Measurements from ENCODE around the gene TMEM248. TPM values are rescaled to one million over a fixed set of nuclear protein-coding genes. Genes with fewer than 3 reads are reported as not detected.
"Not testable (repeated sequence)": the region's sequence is repeated elsewhere in the genome, so short reads cannot be mapped to it uniquely, and the experiment has no call there.

TMEM248 gene
- total RNA-seq, 1 experiment from 2014 or later: 98.0 TPM

DNA sequence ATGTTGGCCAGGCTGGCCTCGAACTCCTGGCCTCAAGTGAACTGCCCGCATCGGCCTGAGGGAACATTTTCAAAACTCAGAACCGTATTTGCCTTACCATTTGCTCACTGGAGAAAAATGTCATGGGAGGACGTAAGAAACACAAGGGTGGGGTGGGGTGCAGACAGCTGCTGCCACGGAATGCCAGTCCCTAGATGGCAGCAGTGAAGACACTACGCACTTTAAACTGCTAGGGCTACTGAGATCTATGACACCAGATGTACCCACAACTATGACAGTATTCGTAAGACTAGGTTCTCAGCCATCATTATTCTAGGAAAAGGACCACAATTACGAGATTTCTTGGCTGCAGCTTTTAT is 73.6 kb downstream of the TMEM248 start:
- BruUV-seq (replicated peaks); H3K27me3 ChIP-seq (replicated peaks; ENCODE audit: control insufficient read depth, insufficient read depth, low read length); H3K9me3 ChIP-seq; H3K9me3 Mint-ChIP-seq (ENCODE audit: unreplicated experiment); H3K4me1 Mint-ChIP-seq (ENCODE audit: low read depth, unreplicated experiment); H3K27me3 Mint-ChIP-seq (ENCODE audit: insufficient read depth, unreplicated experiment); H3K4me1 ChIP-seq; H3K36me3 ChIP-seq (ENCODE audit: control insufficient read depth, insufficient read depth, low read length): not testable (repeated sequence)
- DNase-seq: peak; percentile 82 to 85
- peak overlapping the region; percentile 97 for H3K4me3 Mint-ChIP-seq (ENCODE audit: unreplicated experiment)
- intact Hi-C loops (cut with micrococcal nuclease; ENCODE audit: unreplicated experiment): loop anchor here (1.0 to 10.0 kb wide), 7 partner anchors 22 to 400 kb away; no protein-coding TSS in a partner anchor
- H3K4me3 ChIP-seq (ENCODE audit: low read depth, low read length): peak overlapping the region; percentile 64
- POLR2A ChIA-PET: interaction anchor here (0.5 to 1.6 kb wide), 3 partner anchors 74 to 639 kb away, joined by 9 to 20 read pairs (median 10); partner anchors contain the start of gene TMEM248
- H3K27ac Mint-ChIP-seq (ENCODE audit: unreplicated experiment): peak overlapping the region; percentile 98
- TF ChIP-seq, protein P1, sequence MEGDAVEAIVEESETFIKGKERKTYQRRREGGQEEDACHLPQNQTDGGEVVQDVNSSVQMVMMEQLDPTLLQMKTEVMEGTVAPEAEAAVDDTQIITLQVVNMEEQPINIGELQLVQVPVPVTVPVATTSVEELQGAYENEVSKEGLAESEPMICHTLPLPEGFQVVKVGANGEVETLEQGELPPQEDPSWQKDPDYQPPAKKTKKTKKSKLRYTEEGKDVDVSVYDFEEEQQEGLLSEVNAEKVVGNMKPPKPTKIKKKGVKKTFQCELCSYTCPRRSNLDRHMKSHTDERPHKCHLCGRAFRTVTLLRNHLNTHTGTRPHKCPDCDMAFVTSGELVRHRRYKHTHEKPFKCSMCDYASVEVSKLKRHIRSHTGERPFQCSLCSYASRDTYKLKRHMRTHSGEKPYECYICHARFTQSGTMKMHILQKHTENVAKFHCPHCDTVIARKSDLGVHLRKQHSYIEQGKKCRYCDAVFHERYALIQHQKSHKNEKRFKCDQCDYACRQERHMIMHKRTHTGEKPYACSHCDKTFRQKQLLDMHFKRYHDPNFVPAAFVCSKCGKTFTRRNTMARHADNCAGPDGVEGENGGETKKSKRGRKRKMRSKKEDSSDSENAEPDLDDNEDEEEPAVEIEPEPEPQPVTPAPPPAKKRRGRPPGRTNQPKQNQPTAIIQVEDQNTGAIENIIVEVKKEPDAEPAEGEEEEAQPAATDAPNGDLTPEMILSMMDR (IDR thresholded peaks at IDR 0.05; ENCODE audit: insufficient read depth in 1 of 2, low read depth in 1 of 2, low read length in 1 of 2, severe bottlenecking in 1 of 2, unreplicated experiment in 1 of 2): peak in 1 of 2 experiments; percentile 45
- peaks cover 65% of the 10 kb centered on the region for H3K36me3 Mint-ChIP-seq (ENCODE audit: insufficient read depth, unreplicated experiment)
- CTCF ChIA-PET: interaction anchor here (1.4 kb wide), 1 partner anchor 22 kb away, joined by 4 read pairs; no protein-coding TSS in a partner anchor

DNA sequence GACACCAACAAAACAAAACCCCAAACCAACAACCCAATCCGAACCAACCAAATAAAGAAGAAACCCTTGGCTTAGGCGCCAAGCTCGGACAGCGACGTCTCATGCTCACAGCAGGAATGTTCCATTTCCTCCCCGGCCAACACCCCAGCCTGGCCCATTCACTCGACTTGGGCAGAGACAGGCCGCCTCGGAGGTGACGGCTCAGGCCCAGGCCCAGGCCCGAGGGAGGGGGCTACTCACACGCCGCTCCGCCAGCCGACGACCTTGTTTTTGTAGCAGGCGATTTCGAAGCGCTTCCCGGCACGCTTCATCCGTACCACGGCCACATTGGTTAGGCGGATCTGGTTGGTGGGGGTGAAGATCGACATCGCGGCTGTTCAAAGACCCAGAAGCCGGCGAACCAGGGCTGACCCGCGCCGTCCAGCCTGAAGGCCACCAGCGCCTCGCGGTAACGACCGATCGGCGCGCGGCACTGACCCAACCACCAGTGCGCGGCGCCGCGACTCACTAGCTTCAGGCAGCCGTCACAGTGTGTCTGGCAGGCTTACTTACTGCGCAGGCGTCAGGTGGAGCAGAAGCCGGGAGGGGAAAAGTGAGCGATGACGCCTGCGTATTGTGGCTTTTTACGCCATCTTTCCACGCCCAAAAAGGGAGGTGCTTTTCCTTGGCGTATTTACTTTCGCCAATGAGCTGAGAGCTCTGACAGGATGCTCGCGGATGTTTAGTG is 74.2 kb downstream of the TMEM248 start, which contains the start of gene SBDS:
SBDS (minus strand) TSS at position 537 of the 727 bp plus-strand sequence; CDS start at position 368, 169 bp downstream.
- not testable (repeated sequence) for H3K27me3 ChIP-seq (replicated peaks; ENCODE audit: control insufficient read depth, insufficient read depth, low read length); H3K9me3 Mint-ChIP-seq (ENCODE audit: unreplicated experiment); H3K4me1 ChIP-seq; H3K36me3 ChIP-seq (ENCODE audit: control insufficient read depth, insufficient read depth, low read length); H3K9me3 ChIP-seq; H3K4me1 Mint-ChIP-seq (ENCODE audit: low read depth, unreplicated experiment); H3K27me3 Mint-ChIP-seq (ENCODE audit: insufficient read depth, unreplicated experiment)
- DNase-seq: peak; percentile 96 to 98
- POLR2A ChIA-PET: interaction anchor here (0.5 to 1.6 kb wide), 8 partner anchors 12 to 640 kb away, joined by 4 to 20 read pairs (median 9); partner anchors contain the start of genes RABGEF1 and TMEM248
- Mint-ChIP-seq H3K36me3 (ENCODE audit: insufficient read depth, unreplicated experiment) (peaks cover 59% of the 10 kb centered on the region), H3K4me3 (ENCODE audit: unreplicated experiment) (peak within 1 kb of the TSS; percentile 97), H3K27ac (ENCODE audit: unreplicated experiment) (peak within 1 kb of the TSS; percentile 98)
- H3K4me3 ChIP-seq (ENCODE audit: low read depth, low read length): peak within 1 kb of the TSS; percentile 64
- intact Hi-C loops (cut with micrococcal nuclease; ENCODE audit: unreplicated experiment): loop anchor here (2.0 to 10.0 kb wide), 6 partner anchors 42 to 400 kb away; no protein-coding TSS in a partner anchor
- TSS peak; percentile 32 for BruUV-seq (replicated peaks)
- CTCF ChIA-PET: interaction anchor here (0.5 to 1.4 kb wide), 5 partner anchors 23 to 965 kb away, joined by 3 to 4 read pairs (median 3); no protein-coding TSS in a partner anchor

DNA sequence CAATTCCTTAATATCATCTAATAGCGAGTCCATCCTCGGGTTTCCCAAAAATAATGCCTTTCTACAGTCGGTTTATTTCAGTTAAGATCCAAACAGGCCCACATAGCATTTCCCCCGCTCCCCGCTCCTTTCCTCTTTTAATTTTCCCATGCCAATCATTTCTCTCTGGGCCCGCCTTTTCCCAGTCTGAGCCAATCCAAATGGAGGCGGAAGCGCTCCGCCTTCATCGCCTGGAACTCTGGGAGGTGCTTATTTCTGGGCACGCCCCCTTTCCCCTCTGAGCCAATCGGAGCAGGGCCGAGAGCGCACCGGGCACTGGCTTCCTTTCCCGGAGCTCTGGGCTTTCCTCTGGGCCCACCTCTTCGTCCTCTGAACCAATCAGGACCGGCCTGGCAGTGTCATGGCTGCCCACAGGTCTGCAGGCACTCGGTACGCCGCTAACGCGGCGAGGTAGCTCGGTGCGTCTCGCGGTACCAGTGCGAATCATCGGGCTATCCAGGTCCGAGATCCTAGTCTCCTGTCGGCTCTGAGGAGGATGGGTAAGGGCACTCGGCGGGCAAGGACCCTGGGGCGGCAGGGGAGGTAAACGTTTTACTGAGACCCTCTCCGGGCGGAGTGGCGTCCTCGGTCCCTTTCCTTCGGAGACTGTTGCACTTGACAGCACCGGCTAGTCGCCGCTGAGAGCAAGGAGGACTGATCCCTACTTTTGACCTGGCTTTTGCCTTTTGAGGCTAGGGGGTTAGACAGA is 75.6 kb downstream of the TMEM248 start, which contains the start of gene TYW1:
TYW1 (plus strand) TSS at position 390 of the 748 bp plus-strand sequence; CDS start at position 536, 146 bp downstream.
- H3K4me3 ChIP-seq (ENCODE audit: low read depth, low read length): peak within 1 kb of the TSS; percentile 85
- H3K4me1 Mint-ChIP-seq (ENCODE audit: low read depth, unreplicated experiment); BruUV-seq (replicated peaks); CTCF ChIA-PET; H3K4me1 ChIP-seq; H3K36me3 ChIP-seq (ENCODE audit: control insufficient read depth, insufficient read depth, low read length); H3K27me3 ChIP-seq (replicated peaks; ENCODE audit: control insufficient read depth, insufficient read depth, low read length); H3K9me3 ChIP-seq; H3K27me3 Mint-ChIP-seq (ENCODE audit: insufficient read depth, unreplicated experiment); H3K9me3 Mint-ChIP-seq (ENCODE audit: unreplicated experiment): not testable (repeated sequence)
- Mint-ChIP-seq H3K36me3 (ENCODE audit: insufficient read depth, unreplicated experiment) (peaks cover 45% of the 10 kb centered on the region), H3K27ac (ENCODE audit: unreplicated experiment) (peak within 1 kb of the TSS; percentile 98), H3K4me3 (ENCODE audit: unreplicated experiment) (peak within 1 kb of the TSS; percentile 97)
- POLR2A ChIA-PET: interaction anchor here (0.7 to 1.9 kb wide), 3 partner anchors 152 to 503 kb away, joined by 7 to 9 read pairs (median 9); no protein-coding TSS in a partner anchor
- intact Hi-C loops (cut with micrococcal nuclease; ENCODE audit: unreplicated experiment): loop anchor here (10.0 kb wide), 3 partner anchors 312 to 402 kb away; no protein-coding TSS in a partner anchor
- DNase-seq: peak; percentile 99

Measured in Caco-2 (cell line).